GM12878 (cell line): ENCODE measurements around the gene SIDT2. TPM values are rescaled to one million over a fixed set of nuclear protein-coding genes. Genes with fewer than 3 reads are reported as not detected.
A peak's percentile ranks its signal among the peaks of the same experiment; 100 is the strongest.

ENCODE experiments used
- ATAC-seq: fragments of 200-7000 bp; cut with Tn5 transposase; 3 replicates; pipeline ENCODE4 v1.9.1; 2020; ENCODE audit warnings: mild to moderate bottlenecking, moderate library complexity
- BruUV-seq: library from RNA; stranded (reverse); fragments of 400-500 nt; replicated peaks from 2 replicates; lab custom pipeline; 2021; lab: Mats Ljungman, UMichigan
- CTCF ChIA-PET: fragments of 300-600 bp; sonication (Branson Sonifier 250); formaldehyde crosslinking; extraction: SDS; loops from one replicate; lab custom pipeline; 2021; ENCODE audit warnings: inconsistent platforms; lab: Yijun Ruan, JAX
- POLR2A ChIA-PET: fragments of 350-600 bp; formaldehyde crosslinking; extraction: SDS; loops from one replicate; lab custom pipeline; 2021; ENCODE audit warnings: inconsistent platforms; lab: Charles Lee
- RAD21 ChIA-PET: fragments of 300-600 bp; sonication (Branson Sonifier 250); formaldehyde crosslinking; loops from one replicate; lab custom pipeline; 2023; ENCODE audit warnings: antibody characterized with exemption; ENCODE audit not compliant: unreplicated experiment; lab: Charles Lee
- SMC1A ChIA-PET: fragments of 300-600 bp; sonication (Branson Sonifier 250); formaldehyde crosslinking; loops from one replicate; lab custom pipeline; 2023; ENCODE audit not compliant: unreplicated experiment, uncharacterized antibody; lab: Charles Lee
- DNase-seq: peaks from one replicate; pipeline ENCODE4 v3.0.0-alpha.2; 2011; ENCODE audit warnings: low read depth, low spot score
- FAIRE-seq: peaks from 3 replicates; lab custom pipeline; 2011; peaks lifted over from hg19 to GRCh38; lab: Jason Lieb, UNC
- H2AFZ ChIP-seq: 2 replicates; pipeline ENCODE4 v1.6.0; 2011; ENCODE audit warnings: low read depth, low read length, control low read depth; ENCODE audit not compliant: control insufficient read depth
- H3K27ac ChIP-seq: 2 replicates; pipeline ENCODE4 v1.5.1; 2011; ENCODE audit warnings: control low read depth; ENCODE audit not compliant: control insufficient read depth, insufficient read depth
- H3K27me3 ChIP-seq, 2 experiments: replicated peaks in 1 of 2; 2 replicates each; pipeline versions ENCODE4 v1.6.0 to v1.6.1; 2011; ENCODE audit warnings: low read length in 1 of 2; ENCODE audit not compliant: control insufficient read depth in 2 of 2, insufficient read depth in 2 of 2
- H3K36me3 ChIP-seq, 2 experiments: 2 replicates each; pipeline ENCODE4 v1.5.1; 2011; ENCODE audit warnings: low read length in 1 of 2; ENCODE audit not compliant: control insufficient read depth in 2 of 2, insufficient read depth in 2 of 2
- H3K4me1 ChIP-seq: 2 replicates; pipeline ENCODE4 v1.6.1; 2011; ENCODE audit warnings: mild to moderate bottlenecking, low read length, moderate library complexity, mixed read lengths; ENCODE audit not compliant: control insufficient read depth, insufficient read depth
- H3K4me2 ChIP-seq: 2 replicates; pipeline ENCODE4 v1.6.0; 2011; ENCODE audit warnings: control low read depth; ENCODE audit not compliant: control insufficient read depth, insufficient read depth
- H3K4me3 ChIP-seq: fragments of 200-600 bp; sonication (generic); 2 replicates; pipeline ENCODE4 v1.5.1; 2016
- H3K79me2 ChIP-seq: 2 replicates; pipeline ENCODE4 v1.6.0; 2011; ENCODE audit warnings: low read length; ENCODE audit not compliant: control insufficient read depth, insufficient read depth
- H3K9ac ChIP-seq: 2 replicates; pipeline ENCODE4 v1.8.0; 2011; ENCODE audit warnings: low read length, control low read depth, mixed read lengths; ENCODE audit not compliant: control insufficient read depth, insufficient read depth
- H3K9me3 ChIP-seq: replicated peaks from 3 replicates; pipeline ENCODE4 v1.5.1; 2011; ENCODE audit warnings: mild to moderate bottlenecking, low read length; ENCODE audit not compliant: control insufficient read depth, insufficient read depth
- H4K20me1 ChIP-seq: 2 replicates; pipeline ENCODE4 v1.6.0; 2011; ENCODE audit not compliant: control insufficient read depth, insufficient read depth
- HSF1 ChIP-seq: fragments of 150-350 bp; IDR thresholded peaks from 2 replicates; pipeline ENCODE4 v1.6.1; 2014; ENCODE audit warnings: mild to moderate bottlenecking, low read depth, low read length
- KDM1A ChIP-seq: fragments of 200-600 bp; sonication (generic); IDR thresholded peaks from 2 replicates; pipeline ENCODE4 v1.6.1; 2016; ENCODE audit warnings: borderline replicate concordance
- RAD51 ChIP-seq: fragments of 450-650 bp; IDR thresholded peaks from 2 replicates; pipeline ENCODE4 v1.6.1; 2016; ENCODE audit warnings: moderate library complexity, mild to moderate bottlenecking, inconsistent platforms
- SIX5 ChIP-seq: IDR thresholded peaks from 2 replicates; pipeline ENCODE4 v1.6.1; 2011; ENCODE audit warnings: mild to moderate bottlenecking, low read depth, low read length, moderate library complexity; ENCODE audit not compliant: severe bottlenecking
- TBL1XR1 ChIP-seq: IDR thresholded peaks from 2 replicates; pipeline ENCODE4 v1.6.1; 2012; ENCODE audit warnings: low read depth, low read length, improper control_type of control experiment
- WGBS: methylation state at CpG from one replicate; pipeline ENCODE4 v1.1.6; 2016; ENCODE audit warnings: low lambda C conversion rate; ENCODE audit not compliant: insufficient replicate concordance, insufficient coverage; ENCODE audit errors: missing lambda C conversion rate; 5-methylcytosine and 5-hydroxymethylcytosine counted together
- in situ Hi-C: fragments of 300-500 bp; cut with MboI; formaldehyde crosslinking; loops from 9 replicates; pipeline ENCODE4 v1.14.3; 2018; ENCODE audit warnings: mixed read lengths
- intact Hi-C: fragments of 100-400 bp; cut with micrococcal nuclease; formaldehyde crosslinking; loops from one replicate; pipeline ENCODE4 v1.14.2; 2022; ENCODE audit not compliant: unreplicated experiment
- polyA plus RNA-seq, 11 experiments: library from polyadenylated mRNA; depleted of rRNA in 4 of 11; unstranded in 6 of 11; stranded (reverse) in 5 of 11; fragments of >200 nt; fragmentation: Nextera tagmentation in 4 of 11; fragmentation: Illumina TruSeq in 1 of 11; extraction: Ambion mirVana in 4 of 11; extraction: Trizol in 1 of 11; gene quantifications; 1 replicate in 1 of 11; 2 replicates in 10 of 11; pipeline versions ENCODE4 v1.2.1 to v1.2.3, GENCODE V29; 2011 to 2016; ENCODE audit warnings: inconsistent platforms in 2 of 11, missing spikeins in 2 of 11, low read depth in 1 of 11
- total RNA-seq, 4 experiments: library from RNA; depleted of rRNA in 3 of 4; stranded (reverse); fragments of >200 nt in 3 of 4; fragmentation: Illumina TruSeq in 1 of 4; extraction: Trizol in 1 of 4; gene quantifications; 2 replicates each; pipeline versions ENCODE4 v1.2.1 to v1.2.3, GENCODE V29; 2013 to 2021

SIDT2 gene
- total and polyA plus RNA-seq, 10 of the 15 experiments (the other 5 are each of a cell fraction or from before 2014, with no cell fraction given), result 4.9 to 23.9 (median 10.3) TPM

GRCh38 chr11:117160826-117161225, 17.7 kb upstream of the SIDT2 start:
- Histone ChIP-seq H3K27ac (0 out of 2 replicates have a peak overlapping the region, but pooled peaks have one; percentile 11), H3K4me1 (peaks cover 13% of the 10 kb centered on the region), H3K36me3 (peaks cover 2 to 18% of the 10 kb centered on the region in 2 experiments), H2AFZ (no peak overlapping the region), H3K4me3 (no peak overlapping the region), H3K4me2 (no peak overlapping the region), H3K9me3 (no peaks in the 10 kb centered on the region), H4K20me1 (no peaks in the 10 kb centered on the region), H3K9ac (no peak overlapping the region), H3K27me3 (no peaks in the 10 kb centered on the region), H3K79me2 (peaks cover 23% of the 10 kb centered on the region)
- FAIRE-seq, result no peak
- ChIA-PET RAD21 (interaction anchor here (0.9 to 2.7 kb wide), 5 partner anchors 11 to 18 kb away, joined by 4 to 14 read pairs (median 7); partner anchors contain the start of genes PAFAH1B2 and SIDT2), SMC1A (interaction anchor here (0.6 to 7.0 kb wide), 8 partner anchors 9 to 65 kb away, joined by 3 to 55 read pairs (median 8); partner anchors contain the start of genes PAFAH1B2 and SIDT2), CTCF (interaction anchor here (1.4 to 5.2 kb wide), 5 partner anchors 12 to 281 kb away, joined by 4 to 47 read pairs (median 8); partner anchors contain the start of gene SIDT2), POLR2A (interaction anchor here (0.6 to 2.2 kb wide), 10 partner anchors 9 to 316 kb away, joined by 3 to 14 read pairs (median 4); partner anchors contain the start of genes PAFAH1B2, PCSK7 and SIDT2)
- intact Hi-C loops (no loop called here), in situ Hi-C loops (no loop called here)
- TF ChIP-seq KDM1A (no peak), HSF1 (no peak), TBL1XR1 (no peak), RAD51 (no peak), SIX5 (no peak)
- BruUV-seq, result no TSS peak
- 30% methylated on average over 2 of the region's 2 CpGs for WGBS
- peak; percentile 81 for ATAC-seq
- DNase-seq, result no peak
